Kidney (tissue), 14 donors: ENCODE data around the gene COL4A3. TPM values are rescaled to one million over a fixed set of nuclear protein-coding genes. Genes with fewer than 3 reads are reported as not detected.
"Not testable (repeated sequence)": the region's sequence is repeated elsewhere in the genome, so short reads cannot be mapped to it uniquely, and the experiment has no call there.

Source experiments
- DNase-seq, 5 donors: peaks; one replicate each; pipeline ENCODE4 v3.0.0-alpha.2; 2013 to 2020
- FAIRE-seq: peaks from 2 replicates; lab custom pipeline; 2012; peaks lifted over from hg19 to GRCh38; lab: Jason Lieb, UNC
- H3K27ac ChIP-seq, 2 donors: one replicate each; pipeline ENCODE4 v1.7.0; 2013; ENCODE audit warnings: low read depth in 2 of 2, low read length in 2 of 2, inconsistent platforms in 1 of 2
- H3K27me3 ChIP-seq: one replicate; pipeline ENCODE4 v1.7.1; 2013; ENCODE audit warnings: low read length, inconsistent platforms; ENCODE audit not compliant: control insufficient read depth, insufficient read depth
- H3K36me3 ChIP-seq, 3 donors: one replicate each; pipeline versions ENCODE4 v1.7.0 to v1.7.1; 2013; ENCODE audit warnings: low read length in 3 of 3, control low read depth in 1 of 3, inconsistent platforms in 1 of 3; ENCODE audit not compliant: insufficient read depth in 3 of 3, control insufficient read depth in 2 of 3
- H3K4me1 ChIP-seq, 3 donors: one replicate each; pipeline versions ENCODE4 v1.7.0 to v1.7.1; 2013; ENCODE audit warnings: low read length in 3 of 3, inconsistent platforms in 1 of 3, low read depth in 1 of 3; ENCODE audit not compliant: control insufficient read depth in 2 of 3, insufficient read depth in 2 of 3
- H3K4me3 ChIP-seq, 3 donors: one replicate each; pipeline versions ENCODE4 v1.7.0 to v1.8.1; 2013; ENCODE audit warnings: low read length in 3 of 3, control low read depth in 1 of 3, inconsistent platforms in 1 of 3
- H3K9ac ChIP-seq, 3 donors: one replicate each; pipeline versions ENCODE4 v1.7.0 to v1.7.1; 2013; ENCODE audit warnings: low read length in 3 of 3, control low read depth in 1 of 3, inconsistent platforms in 1 of 3
- H3K9me3 ChIP-seq, 3 donors: one replicate each; pipeline versions ENCODE4 v1.7.0 to v1.7.1; 2013; ENCODE audit warnings: low read length in 3 of 3, control low read depth in 1 of 3, inconsistent platforms in 1 of 3; ENCODE audit not compliant: control insufficient read depth in 2 of 3, insufficient read depth in 1 of 3
- intact Hi-C: fragments of 100-400 bp; cut with DNase I; formaldehyde crosslinking; loops from one replicate; pipeline ENCODE4 v1.11.1; 2022
- polyA plus RNA-seq: library from polyadenylated mRNA; stranded (reverse); fragments of 350-450 nt; fragmentation: Illumina TruSeq; extraction: RNeasy Lipid Tissue Mini Kit (QIAGEN cat#74804); gene quantifications from one replicate; pipeline ENCODE4 v1.2.3, GENCODE V29; 2014; ENCODE audit warnings: low read depth, low replicate concordance; ENCODE audit not compliant: insufficient read depth
- total RNA-seq: library from RNA; stranded (reverse); fragmentation: NEBNext Ultra II Directional; extraction: Animal tissue kit (Norgen Biotek cat#: 25700); gene quantifications from one replicate; pipeline ENCODE4 v1.2.1, GENCODE V29; 2021
- TF ChIP-seq, protein P1 (sequence below): IDR thresholded peaks from 3 replicates; pipeline ENCODE4 v1.5.1; 2012; ENCODE audit warnings: mild to moderate bottlenecking, moderate library complexity, borderline replicate concordance; ENCODE audit not compliant: insufficient read depth; ENCODE audit errors: extremely low read depth
- donor health status: control.
- donor health status: control.
- donor health status: control.
- donor health status: control.
- donor health status: control.
- donor health status: DM: yes; HTN: yes; CAD: no.
- donor health status: Normal renal cell carcinoma (clear cell type).

Gene COL4A3
- total and polyA plus RNA-seq, 2 donors from 2014 or later = 20.8 to 48.8 TPM

DNA sequence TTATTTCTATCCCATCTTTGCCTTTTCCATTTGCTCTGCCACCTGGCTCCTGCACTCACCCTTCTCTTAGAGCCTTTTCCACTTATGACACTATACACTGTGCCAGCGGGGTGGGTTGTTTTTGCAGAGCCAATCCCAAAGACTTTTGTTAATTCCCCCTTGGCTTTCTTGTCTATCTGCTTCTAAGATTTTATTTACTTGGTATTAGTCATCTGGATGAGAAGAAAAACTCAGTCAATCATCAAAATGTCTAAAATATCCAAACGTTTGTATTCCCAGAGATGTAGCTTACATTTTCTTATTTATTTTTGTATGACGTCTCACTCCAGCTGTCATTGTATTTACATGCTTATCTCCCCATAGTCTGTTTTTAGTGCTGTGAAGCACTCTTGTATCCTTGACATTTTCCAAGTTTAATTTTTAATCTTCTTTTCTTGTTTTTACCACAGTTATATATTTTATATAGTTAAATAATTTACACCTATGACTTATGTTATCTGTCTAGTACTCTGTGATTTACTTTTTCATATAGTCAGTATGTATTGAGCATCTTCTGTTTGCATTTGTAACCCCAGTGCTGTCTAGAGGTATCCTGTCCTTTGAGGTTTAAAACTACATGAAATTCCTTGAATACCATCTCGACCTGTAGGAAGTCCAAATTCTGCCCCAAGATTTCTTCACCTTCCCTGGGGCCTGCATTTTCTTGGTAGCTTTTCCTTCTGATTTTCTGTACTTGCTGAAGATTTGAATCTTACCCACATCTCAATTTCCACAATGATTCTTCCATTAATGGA, 55.1 kb downstream of the COL4A3 start:
- TF ChIP-seq, protein P1, sequence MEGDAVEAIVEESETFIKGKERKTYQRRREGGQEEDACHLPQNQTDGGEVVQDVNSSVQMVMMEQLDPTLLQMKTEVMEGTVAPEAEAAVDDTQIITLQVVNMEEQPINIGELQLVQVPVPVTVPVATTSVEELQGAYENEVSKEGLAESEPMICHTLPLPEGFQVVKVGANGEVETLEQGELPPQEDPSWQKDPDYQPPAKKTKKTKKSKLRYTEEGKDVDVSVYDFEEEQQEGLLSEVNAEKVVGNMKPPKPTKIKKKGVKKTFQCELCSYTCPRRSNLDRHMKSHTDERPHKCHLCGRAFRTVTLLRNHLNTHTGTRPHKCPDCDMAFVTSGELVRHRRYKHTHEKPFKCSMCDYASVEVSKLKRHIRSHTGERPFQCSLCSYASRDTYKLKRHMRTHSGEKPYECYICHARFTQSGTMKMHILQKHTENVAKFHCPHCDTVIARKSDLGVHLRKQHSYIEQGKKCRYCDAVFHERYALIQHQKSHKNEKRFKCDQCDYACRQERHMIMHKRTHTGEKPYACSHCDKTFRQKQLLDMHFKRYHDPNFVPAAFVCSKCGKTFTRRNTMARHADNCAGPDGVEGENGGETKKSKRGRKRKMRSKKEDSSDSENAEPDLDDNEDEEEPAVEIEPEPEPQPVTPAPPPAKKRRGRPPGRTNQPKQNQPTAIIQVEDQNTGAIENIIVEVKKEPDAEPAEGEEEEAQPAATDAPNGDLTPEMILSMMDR = no peak
- H3K9ac ChIP-seq = no peak overlapping the region
- no peak for FAIRE-seq
- H3K4me1 ChIP-seq = peaks cover 0 to 3% (median 0%) of the 10 kb centered on the region in 3 donors
- H3K36me3 ChIP-seq = no peaks in the 10 kb centered on the region
- no peaks in the 10 kb centered on the region for H3K27me3 ChIP-seq
- no peak for DNase-seq
- intact Hi-C loops = no loop called here
- no peaks in the 10 kb centered on the region for H3K9me3 ChIP-seq
- H3K27ac ChIP-seq = no peak overlapping the region
- H3K4me3 ChIP-seq = no peak overlapping the region

GRCh38 chr2:227221120-227221519, 56.7 kb downstream of the COL4A3 start:
- Histone ChIP-seq H3K9me3 (no peaks in the 10 kb centered on the region), H3K36me3 (no peaks in the 10 kb centered on the region), H3K27ac (no peak overlapping the region), H3K4me1 (peaks cover 0 to 3% (median 0%) of the 10 kb centered on the region in 3 donors), H3K4me3 (no peak overlapping the region), H3K27me3 (no peaks in the 10 kb centered on the region), H3K9ac (no peak overlapping the region)
- intact Hi-C loops = no loop called here
- TF ChIP-seq, protein P1 = no peak
- no peak for DNase-seq
- no peak for FAIRE-seq

GRCh38 chr2:227222292-227222691, 57.9 kb downstream of the COL4A3 start:
- DNase-seq = no peak

DNA sequence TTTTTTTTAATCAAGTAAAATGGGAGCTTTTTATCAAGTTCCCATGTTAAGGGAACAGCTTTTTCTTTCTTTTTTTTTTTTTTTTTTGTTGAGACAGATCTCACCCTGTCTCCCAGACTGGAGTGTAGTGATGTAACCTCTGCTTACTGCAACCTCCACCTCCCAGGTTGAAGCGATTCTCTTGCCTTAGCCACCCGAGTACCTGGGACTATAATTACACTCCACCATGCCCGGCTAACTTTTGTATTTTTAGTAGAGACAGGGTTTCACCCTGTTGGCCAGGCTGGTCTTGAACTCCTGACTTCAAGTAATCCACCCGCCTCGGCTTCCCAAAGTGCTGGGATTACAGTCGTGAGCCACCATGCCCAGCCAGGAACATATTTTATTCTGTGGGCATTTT, 61.2 kb downstream of the COL4A3 start:
- H3K27ac ChIP-seq, DNase-seq, FAIRE-seq, H3K36me3 ChIP-seq, H3K4me3 ChIP-seq, H3K9me3 ChIP-seq, H3K9ac ChIP-seq, intact Hi-C loops, H3K27me3 ChIP-seq: not testable (repeated sequence)
- H3K4me1 ChIP-seq = peaks cover 3 to 13% (median 5%) of the 10 kb centered on the region in 3 donors

More at GRCh38 chr2:227222292-227222691, 57.9 kb downstream of the COL4A3 start:
- Histone ChIP-seq H3K4me3 (no peak overlapping the region), H3K4me1 (peaks cover 0 to 3% (median 0%) of the 10 kb centered on the region in 3 donors), H3K9me3 (no peaks in the 10 kb centered on the region), H3K36me3 (no peaks in the 10 kb centered on the region), H3K27me3 (no peaks in the 10 kb centered on the region), H3K9ac (no peak overlapping the region), H3K27ac (no peak overlapping the region)
- TF ChIP-seq, protein P1 = no peak
- FAIRE-seq = no peak
- intact Hi-C loops = no loop called here
